ENCODE measurements around the gene PYGB.
"Not testable (repeated sequence)": the region's sequence is repeated elsewhere in the genome, so short reads cannot be mapped to it uniquely, and the experiment has no call there.

PYGB gene

DNA sequence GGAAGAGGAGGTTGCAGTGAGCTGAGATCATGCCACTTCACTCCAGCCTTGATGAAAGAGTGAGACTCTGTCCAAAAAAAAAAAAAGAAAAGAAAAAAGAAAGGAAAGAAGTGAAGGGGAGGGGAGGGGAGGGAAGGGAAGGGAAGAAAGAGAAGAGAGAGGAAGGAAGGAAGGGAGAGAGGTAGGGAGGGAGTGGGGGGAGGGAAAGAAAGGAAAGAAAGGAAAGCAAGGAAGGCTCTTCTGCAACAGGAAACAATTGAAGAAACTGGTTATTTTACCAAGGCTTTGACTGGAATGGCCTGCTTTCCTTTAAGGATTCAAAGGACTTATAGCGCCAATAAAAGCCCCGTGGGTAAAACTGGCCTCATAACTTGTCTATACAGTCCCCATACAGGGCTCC lies 78.1 kb downstream of the PYGB start:
- H3K4me3 ChIP-seq (ENCODE audit: control insufficient read depth, low read depth, low read length), result no peak overlapping the region
- TF ChIP-seq, protein P1, sequence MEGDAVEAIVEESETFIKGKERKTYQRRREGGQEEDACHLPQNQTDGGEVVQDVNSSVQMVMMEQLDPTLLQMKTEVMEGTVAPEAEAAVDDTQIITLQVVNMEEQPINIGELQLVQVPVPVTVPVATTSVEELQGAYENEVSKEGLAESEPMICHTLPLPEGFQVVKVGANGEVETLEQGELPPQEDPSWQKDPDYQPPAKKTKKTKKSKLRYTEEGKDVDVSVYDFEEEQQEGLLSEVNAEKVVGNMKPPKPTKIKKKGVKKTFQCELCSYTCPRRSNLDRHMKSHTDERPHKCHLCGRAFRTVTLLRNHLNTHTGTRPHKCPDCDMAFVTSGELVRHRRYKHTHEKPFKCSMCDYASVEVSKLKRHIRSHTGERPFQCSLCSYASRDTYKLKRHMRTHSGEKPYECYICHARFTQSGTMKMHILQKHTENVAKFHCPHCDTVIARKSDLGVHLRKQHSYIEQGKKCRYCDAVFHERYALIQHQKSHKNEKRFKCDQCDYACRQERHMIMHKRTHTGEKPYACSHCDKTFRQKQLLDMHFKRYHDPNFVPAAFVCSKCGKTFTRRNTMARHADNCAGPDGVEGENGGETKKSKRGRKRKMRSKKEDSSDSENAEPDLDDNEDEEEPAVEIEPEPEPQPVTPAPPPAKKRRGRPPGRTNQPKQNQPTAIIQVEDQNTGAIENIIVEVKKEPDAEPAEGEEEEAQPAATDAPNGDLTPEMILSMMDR (conservative IDR thresholded peaks at IDR 0.05; ENCODE audit: control insufficient read depth, insufficient read depth, low read depth, low read length), result no peak
- no peak for DNase-seq (ENCODE audit: low read depth)

DNA sequence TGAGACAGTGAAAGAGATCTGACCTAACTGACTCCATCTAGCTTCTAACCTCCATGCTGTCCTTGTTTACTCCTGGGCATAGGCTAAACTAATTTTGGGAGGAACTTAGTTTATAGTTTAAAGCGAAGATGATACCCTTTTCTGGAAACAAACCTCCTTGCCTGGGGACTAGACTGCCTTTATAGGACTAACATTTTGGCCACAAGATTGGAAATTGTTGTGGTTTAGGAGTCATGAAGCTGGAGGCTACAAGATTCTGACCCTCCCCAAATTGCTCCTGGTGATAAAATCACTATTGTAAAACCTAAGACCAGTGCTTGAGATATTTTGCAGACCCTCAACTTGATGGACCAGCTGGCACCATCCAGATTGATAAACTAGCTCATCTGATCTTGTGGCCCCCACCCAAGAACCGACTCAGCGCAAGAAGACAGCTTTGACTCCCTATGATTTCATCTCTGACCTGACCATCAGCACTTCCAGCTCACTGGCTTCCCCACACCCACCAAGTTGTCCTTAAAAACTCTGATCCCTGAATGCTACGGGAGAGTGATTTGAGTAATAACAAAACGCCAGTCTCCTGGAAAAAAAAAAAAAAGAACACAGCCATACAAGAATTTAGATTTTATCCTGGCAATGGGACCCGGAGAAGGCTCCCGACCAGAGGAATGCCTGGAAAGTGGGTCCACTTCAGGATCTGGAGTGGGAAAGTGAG lies 79.8 kb downstream of the PYGB start:
- DNase-seq (ENCODE audit: low read depth), result peak; percentile 63
- TF ChIP-seq, protein P1 (conservative IDR thresholded peaks at IDR 0.05; ENCODE audit: control insufficient read depth, insufficient read depth, low read depth, low read length), result no peak

DNA sequence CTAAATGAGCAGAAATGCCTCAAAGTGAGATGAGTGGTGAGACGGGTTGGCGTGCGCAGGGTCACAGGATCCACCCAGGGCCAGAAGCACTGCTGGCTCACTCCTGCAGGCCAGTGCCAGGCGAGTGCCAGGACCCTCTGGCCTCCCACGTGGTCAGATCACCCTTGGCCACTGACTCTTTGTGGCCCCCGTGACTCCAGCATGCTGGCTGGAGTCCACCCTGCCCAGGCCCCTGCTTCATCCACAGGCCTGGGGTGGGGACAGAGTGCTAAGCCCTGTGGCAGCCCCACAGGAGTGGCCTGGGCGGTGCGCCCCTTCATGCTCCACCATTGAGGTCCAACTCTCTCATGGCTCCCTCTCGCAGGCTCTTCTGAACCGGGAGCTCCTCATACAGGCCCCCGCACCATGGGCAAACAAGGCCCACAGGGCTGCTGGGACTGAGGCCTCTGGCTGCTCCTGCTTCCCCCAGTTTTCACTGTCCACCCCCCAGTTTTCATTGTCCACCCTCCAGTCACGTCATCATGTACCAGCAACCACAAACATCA lies 81.1 kb downstream of the PYGB start:
- TF ChIP-seq, protein P1 (conservative IDR thresholded peaks at IDR 0.05; ENCODE audit: control insufficient read depth, insufficient read depth, low read depth, low read length), result no peak
- DNase-seq (ENCODE audit: low read depth), result no peak
- no peak overlapping the region for H3K4me3 ChIP-seq (ENCODE audit: control insufficient read depth, low read depth, low read length)

More for the DNA sequence above, 79.8 kb downstream of the PYGB start:
- H3K4me3 ChIP-seq (ENCODE audit: control insufficient read depth, low read depth, low read length), result no peak overlapping the region

DNA sequence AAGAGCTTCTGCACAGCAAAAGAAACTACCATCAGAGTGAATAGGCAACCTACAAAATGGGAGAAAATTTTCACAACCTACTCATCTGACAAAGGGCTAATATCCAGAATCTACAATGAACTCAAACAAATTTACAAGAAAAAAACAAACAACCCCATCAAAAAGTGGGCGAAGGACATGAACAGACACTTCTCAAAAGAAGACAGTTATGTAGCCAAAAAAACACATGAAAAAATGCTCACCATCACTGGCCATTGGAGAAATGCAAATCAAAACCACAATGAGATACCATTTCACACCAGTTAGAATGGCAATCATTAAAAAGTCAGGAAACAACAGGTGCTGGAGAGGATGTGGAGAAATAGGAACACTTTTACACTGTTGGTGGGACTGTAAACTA lies 87.1 kb downstream of the PYGB start:
- DNase-seq (ENCODE audit: low read depth); H3K4me3 ChIP-seq (ENCODE audit: control insufficient read depth, low read depth, low read length): not testable (repeated sequence)

DNA sequence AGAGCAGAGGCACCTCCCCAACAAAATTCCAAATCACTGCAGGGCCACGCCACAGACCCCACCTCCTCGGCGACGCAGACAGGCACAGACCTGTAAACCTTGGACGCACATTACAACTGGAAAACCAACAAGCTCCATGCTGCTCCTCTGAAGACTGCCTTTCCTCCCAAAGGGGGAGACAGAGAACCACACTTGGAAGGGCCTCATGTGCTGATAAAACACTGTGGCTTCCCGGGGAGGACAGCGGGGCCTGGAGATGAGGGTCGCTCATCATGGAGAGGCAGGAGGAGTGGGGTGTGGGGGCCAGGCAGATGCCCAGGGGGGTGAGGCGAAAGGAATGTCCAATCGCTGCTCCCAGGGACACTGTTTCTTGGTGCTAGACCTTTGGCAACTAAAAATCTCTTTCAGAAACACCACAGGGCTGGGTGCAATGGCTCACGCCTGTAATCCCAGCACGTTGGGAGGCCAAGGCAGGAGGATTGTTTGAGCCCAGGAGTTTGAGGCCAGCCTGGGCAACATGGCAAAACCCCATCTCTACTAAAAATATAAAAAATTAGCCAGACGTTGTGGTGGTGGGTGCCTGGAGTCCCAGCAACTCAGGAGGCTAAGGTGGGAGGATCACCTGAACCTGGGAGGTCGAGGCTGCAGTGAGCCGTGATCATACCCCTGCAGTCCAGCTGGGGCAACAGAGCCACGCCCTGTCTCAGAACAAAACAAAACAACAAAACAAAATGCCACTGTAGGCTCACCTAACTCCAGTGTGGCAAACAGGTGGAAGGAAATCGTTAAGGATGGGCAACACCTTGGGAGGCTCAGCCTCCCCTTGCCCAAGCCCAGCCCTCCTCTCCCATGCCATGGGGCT lies 88.9 kb downstream of the PYGB start:
- H3K4me3 ChIP-seq (ENCODE audit: control insufficient read depth, low read depth, low read length), result no peak overlapping the region
- DNase-seq (ENCODE audit: low read depth), result peak; percentile 28

DNA sequence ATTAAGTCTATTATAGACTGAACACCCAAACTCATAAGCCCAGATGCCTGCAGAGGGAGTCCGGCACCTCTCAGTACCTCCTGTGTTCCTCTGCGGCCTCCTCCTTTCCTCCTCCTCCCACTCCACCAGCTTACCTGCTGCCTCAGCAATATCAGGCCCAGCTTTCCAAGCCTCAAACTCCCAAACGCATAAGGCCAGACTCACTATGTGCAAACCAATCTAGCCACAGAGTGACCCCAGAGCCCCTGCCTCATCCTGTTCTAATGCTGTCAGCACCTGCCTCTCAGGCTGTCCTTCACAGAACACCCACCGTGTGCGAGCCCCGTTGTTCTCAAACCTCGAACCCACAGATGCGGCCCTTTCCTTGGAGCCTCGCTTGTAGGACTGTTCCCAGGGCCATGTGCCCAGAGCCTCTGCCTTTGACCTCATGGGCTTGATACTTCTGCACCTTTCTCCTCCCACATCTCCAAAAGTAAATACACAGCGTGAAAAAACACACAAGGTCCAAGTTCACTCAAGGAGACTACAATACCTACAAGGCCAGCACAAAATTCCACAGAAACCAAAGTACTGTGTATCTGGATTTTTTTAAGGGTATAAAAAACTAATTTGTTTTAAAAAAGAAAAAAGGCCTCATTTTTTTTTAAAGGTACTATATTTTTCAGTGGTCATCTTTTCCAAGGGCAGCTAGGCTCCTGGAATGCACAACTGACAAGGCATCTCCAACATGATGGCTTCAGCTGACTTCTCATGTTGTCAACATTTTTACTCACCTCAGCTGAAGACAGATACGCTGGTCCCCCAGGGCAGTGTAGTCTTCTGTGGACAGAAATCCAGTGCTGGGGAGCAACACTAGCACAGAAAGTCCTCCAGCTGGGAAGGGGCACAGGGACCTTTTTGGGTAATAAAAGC lies 90.5 kb downstream of the PYGB start:
- TF ChIP-seq, protein P1 (conservative IDR thresholded peaks at IDR 0.05; ENCODE audit: control insufficient read depth, insufficient read depth, low read depth, low read length), result no peak
- DNase-seq (ENCODE audit: low read depth), result no peak

More for the DNA sequence above, 88.9 kb downstream of the PYGB start:
- TF ChIP-seq, protein P1 (conservative IDR thresholded peaks at IDR 0.05; ENCODE audit: control insufficient read depth, insufficient read depth, low read depth, low read length), result peak; percentile 25

More for the DNA sequence above, 90.5 kb downstream of the PYGB start:
- H3K4me3 ChIP-seq (ENCODE audit: control insufficient read depth, low read depth, low read length), result no peak overlapping the region

All from fibroblast of mammary gland (primary cell).